HG03103 (cell line): ENCODE results near the gene CTIF.
A peak's percentile ranks its signal among the peaks of the same experiment; 100 is the strongest.
"Not testable (repeated sequence)": the region's sequence is repeated elsewhere in the genome, so short reads cannot be mapped to it uniquely, and the experiment has no call there.

Experiments used
- ATAC-seq: cut with Tn5 transposase; IDR thresholded peaks from one replicate; pipeline ENCODE4 v1.9.1; 2021; ENCODE audit warnings: low read depth; ENCODE audit not compliant: unreplicated experiment

The CTIF gene

GRCh38 chr18:48538531-48539405 lies at the start of gene CTIF:
Gene CTIF, plus strand, starts transcription at chr18:48539031. Its CDS starts 80,535 bp downstream, at chr18:48619566.
- ATAC-seq: peak; percentile 65

GRCh38 chr18:48490641-48491293 lies 48.1 kb upstream of the CTIF start:
- no peak for ATAC-seq

DNA sequence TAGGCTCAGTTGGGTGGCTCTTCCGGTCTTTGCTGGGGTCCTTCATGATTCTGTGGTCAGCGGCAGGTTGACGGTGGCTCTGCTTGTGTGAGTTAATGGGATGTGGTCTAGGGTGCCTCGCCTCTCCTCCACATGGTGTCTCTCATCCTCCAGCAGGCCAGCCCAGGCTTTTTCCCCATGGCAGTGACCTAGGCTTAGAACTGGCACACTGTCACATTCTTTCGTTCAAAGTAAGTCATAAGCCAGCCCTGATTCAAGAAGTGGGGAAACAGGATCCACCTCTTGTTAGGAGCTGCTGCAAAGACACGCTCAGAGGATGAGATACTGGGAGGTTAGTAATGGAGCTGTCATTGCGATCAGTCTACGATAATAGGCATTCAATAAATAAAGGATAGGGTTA lies 46.0 kb upstream of the CTIF start:
- no peak for ATAC-seq

DNA sequence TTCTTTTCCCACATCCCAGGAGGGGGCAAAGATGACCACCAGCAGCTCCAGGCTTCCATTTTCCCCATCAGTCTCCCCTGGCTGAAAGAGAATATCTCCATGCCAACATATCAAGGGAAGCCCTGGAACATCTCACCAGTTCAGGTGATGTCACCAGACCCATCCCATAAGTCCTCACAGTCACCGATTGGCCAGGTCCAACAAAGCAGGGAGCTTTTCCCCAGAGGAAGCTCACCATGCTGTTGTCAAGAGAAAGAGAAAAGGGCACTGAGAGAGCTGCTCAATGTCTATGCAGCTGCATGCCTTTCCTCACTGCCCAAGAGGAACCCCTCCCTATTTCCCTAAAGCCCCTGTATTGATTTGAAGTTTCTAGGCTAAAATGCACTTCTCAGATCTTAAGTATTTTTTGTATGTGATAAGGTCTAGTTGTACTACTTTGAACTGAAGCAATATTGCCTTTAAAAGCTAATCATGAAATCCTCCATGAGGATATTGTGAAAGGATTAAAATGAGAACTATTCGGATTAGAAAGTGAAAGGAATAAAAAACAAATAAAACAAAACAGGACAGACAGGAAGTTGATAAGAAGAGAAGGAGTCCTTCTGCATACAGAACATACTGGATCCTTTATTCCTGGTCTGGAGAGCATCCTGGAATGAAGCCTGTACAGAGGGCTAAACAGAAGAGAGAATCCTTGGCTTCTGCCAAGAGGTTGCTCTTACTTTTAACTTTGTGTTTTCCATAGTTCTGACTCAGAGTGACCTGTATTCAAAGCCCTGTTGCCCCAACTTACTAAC lies 45.2 kb upstream of the CTIF start:
- ATAC-seq: no peak

- ATAC-seq: no peak
Measured at GRCh38 chr18:48497863-48498262, 41.0 kb upstream of the CTIF start.

DNA sequence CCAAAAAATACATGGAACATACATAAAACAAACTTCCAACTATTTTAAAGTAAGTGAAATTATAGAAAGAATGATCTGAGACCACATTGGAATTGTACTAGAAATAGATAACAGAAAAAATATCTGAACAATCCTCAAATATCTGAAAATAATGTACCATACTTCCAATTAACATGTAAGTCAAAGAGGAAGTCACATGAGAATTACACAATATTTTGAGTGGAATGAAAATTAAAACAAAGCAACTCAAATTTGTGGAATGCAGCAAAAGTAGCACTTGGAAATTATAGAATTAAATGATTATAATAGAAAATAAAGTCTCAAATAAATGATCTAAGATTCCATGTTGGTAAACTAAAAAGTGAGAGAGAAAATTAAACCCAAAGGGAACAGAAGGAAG lies 38.3 kb upstream of the CTIF start:
- no peak for ATAC-seq

GRCh38 chr18:48502906-48503305 lies 35.9 kb upstream of the CTIF start:
- ATAC-seq: no peak

- no peak for ATAC-seq
Measured at GRCh38 chr18:48504819-48505218, 34.0 kb upstream of the CTIF start.

GRCh38 chr18:48506983-48507568 lies 31.8 kb upstream of the CTIF start:
- not testable (repeated sequence) for ATAC-seq

GRCh38 chr18:48512498-48512897 lies 26.3 kb upstream of the CTIF start:
- not testable (repeated sequence) for ATAC-seq

DNA sequence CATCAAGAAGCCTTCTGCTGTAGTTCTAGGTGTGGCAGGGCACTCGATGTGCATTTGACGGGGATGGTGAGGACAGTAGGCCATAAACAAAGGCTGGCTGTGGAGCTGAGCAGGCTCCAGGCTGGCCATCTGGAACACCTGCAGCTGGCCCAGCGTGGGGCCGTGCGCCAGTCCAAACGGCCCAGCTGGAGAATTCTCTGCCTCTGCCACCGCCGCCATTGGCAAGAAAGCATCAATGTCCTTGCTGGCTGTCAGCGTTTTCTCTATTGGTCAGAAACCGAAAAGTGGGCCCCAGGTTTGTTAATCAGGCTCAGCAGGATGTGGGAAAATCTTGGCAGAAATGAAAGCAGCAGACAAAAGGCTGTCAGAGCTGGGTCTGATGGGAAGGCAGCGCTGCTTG lies 24.0 kb upstream of the CTIF start:
- ATAC-seq: no peak

DNA sequence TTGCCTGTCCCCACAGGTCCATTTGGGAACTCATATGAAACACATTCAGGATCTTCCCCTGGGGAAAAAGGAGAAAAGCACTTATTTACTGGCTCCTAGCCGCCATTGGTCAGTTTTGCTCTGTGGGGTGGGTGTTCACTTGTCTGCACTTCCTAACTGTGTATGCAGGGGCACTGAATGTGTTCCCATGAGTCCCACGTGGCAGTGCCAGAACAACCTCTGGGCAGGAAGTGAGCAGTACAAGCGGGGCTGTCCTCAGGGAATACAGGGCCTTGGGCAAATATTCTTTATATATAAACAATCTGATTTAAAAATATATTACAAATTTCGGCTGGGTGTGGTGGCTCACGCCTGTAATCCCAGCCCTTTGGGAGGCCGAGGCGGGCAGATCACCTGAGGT lies 21.8 kb upstream of the CTIF start:
- no peak for ATAC-seq

GRCh38 chr18:48519431-48520100 lies 19.3 kb upstream of the CTIF start:
- no peak for ATAC-seq

- no peak for ATAC-seq
Measured at GRCh38 chr18:48521723-48522122, 17.1 kb upstream of the CTIF start.

- ATAC-seq: no peak
Measured at GRCh38 chr18:48525671-48526070, 13.2 kb upstream of the CTIF start.

DNA sequence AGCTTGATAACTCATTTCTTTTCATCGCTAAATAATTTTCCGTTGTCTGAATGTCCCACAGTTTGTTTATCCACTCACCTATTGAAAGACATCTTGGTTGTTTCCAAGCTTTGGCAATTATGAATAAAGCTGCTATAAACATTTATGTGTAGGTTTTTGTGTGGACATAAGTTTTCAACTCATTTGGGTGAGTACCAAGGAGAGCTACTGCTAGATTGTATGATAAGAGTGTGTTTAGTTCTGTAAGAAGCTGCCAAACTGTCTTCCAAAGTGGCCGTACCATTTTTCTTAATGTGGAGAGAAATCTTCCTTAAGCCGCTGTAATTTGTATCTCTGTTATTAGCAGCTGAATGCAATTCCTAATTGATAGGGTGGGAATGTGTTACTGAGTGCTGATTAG lies 11.4 kb upstream of the CTIF start:
- no peak for ATAC-seq

- no peak for ATAC-seq
Measured at GRCh38 chr18:48528861-48529260, 10.0 kb upstream of the CTIF start.

GRCh38 chr18:48529796-48530195 lies 9.0 kb upstream of the CTIF start:
- no peak for ATAC-seq

DNA sequence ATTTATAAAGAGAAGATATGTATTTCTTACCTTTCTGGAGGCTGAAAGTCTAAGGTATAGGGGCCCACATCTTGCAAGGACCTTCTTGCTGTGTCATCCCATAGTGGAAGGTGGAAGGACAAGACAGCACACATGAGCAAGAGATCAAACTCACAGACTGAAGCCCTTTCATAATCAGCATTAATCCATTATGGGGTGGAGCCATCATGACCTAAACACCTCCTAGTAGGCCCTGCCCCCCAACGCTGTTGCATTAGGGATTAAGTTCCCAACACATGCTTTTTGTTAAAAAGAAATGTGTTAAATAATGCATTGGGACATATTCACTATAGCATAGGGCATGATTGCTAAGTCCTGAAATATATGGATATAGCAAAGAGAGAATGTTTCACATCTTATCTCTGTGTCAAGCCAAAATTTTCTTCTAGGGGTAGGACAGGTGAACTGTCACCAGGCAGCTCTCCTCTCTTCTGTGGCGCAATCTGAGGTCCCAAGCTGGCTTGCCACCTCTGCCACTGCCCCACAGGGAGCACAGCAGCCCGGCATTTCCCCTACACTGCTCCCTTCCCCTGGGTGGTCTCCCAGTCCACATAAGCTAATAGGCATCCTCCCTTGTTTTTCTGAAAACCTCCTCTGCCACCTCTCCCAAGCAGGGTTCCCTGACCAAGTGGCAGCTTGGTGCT lies 8.3 kb upstream of the CTIF start:
- ATAC-seq: no peak

GRCh38 chr18:48531082-48531403 lies 7.8 kb upstream of the CTIF start:
- no peak for ATAC-seq
